IPS-18c (cell line): ENCODE data around the gene OSBPL10.
"Not testable (repeated sequence)": the region's sequence is repeated elsewhere in the genome, so short reads cannot be mapped to it uniquely, and the experiment has no call there.

Source experiments
- H3K4me3 ChIP-seq: 2 replicates; pipeline ENCODE4 v1.7.0; 2013; ENCODE audit warnings: low read depth, mild to moderate bottlenecking, low read length, moderate library complexity; ENCODE audit not compliant: insufficient read depth
- H3K9me3 ChIP-seq: one replicate; pipeline ENCODE4 v1.6.1; 2013; ENCODE audit warnings: mild to moderate bottlenecking, low read length, moderate library complexity; ENCODE audit not compliant: control insufficient read depth, insufficient read depth

OSBPL10 gene

DNA sequence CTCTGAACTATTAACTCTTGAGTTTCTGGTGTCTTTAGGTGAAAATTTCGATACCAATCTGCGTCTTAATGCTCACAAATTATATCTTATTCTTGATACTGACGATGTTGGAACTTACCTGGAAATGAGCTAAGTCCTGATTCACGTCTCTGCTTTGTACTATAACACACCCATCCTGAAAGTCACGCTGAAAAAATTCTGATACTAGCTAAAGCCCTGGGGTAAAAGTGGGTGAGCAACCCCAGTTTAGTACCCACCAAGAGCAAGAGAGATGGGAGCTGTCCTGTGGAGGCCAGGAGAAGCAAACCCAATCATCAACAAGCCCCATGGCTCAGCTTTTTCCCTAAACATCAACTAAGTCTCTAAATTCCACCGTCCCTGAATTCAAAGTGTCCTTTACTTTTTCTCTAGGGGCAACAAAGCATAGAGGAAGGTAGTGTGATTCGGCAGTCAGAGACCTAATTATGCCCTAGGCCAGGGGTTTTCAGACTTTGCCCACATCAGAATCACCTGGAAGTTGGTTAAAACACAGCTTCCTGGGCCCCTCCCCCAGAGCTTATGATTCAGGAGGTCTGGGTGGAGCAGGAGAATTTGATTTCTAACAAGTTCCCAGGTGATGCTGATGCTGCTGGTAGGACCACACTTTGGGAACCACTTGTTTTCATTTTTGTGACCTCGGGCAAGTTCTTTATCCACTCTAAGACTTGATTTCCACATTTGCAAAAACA lies 90.2 kb downstream of the OSBPL10 start:
- Histone ChIP-seq H3K4me3 (no peak overlapping the region), H3K9me3 (no peaks in the 10 kb centered on the region)

DNA sequence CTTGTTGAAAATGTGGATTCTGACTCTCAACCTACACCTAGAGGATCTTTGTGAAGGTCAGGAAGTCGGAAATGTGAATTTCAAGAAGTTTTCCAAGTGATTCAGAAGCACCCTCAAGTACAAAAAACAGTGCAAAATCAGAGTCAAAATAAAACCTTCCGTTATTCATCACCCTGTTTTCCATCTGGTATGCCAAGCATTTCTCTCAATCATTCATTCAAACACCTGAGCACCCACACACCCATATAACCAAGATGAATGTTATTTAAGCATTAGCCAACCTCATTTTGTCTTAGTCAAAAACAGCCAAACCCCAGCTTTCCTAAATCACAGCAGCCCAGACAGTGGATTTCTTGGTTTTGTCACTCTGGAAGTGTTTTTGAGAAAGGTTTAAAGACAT lies 91.1 kb downstream of the OSBPL10 start:
- no peak overlapping the region for H3K4me3 ChIP-seq
- no peaks in the 10 kb centered on the region for H3K9me3 ChIP-seq

- H3K4me3 ChIP-seq = no peak overlapping the region
- H3K9me3 ChIP-seq = no peaks in the 10 kb centered on the region
These were observed 95.8 kb downstream of the OSBPL10 start for GRCh38 chr3:31885235-31885634.

GRCh38 chr3:31884251-31884650 lies 96.8 kb downstream of the OSBPL10 start:
- H3K9me3 ChIP-seq = peaks cover 2% of the 10 kb centered on the region
- H3K4me3 ChIP-seq = no peak overlapping the region

GRCh38 chr3:31882895-31883294 lies 98.2 kb downstream of the OSBPL10 start:
- no peak overlapping the region for H3K4me3 ChIP-seq
- H3K9me3 ChIP-seq = peaks cover 2% of the 10 kb centered on the region

GRCh38 chr3:31882431-31882830 lies 98.6 kb downstream of the OSBPL10 start:
- Histone ChIP-seq H3K9me3 (peaks cover 2% of the 10 kb centered on the region), H3K4me3 (no peak overlapping the region)

DNA sequence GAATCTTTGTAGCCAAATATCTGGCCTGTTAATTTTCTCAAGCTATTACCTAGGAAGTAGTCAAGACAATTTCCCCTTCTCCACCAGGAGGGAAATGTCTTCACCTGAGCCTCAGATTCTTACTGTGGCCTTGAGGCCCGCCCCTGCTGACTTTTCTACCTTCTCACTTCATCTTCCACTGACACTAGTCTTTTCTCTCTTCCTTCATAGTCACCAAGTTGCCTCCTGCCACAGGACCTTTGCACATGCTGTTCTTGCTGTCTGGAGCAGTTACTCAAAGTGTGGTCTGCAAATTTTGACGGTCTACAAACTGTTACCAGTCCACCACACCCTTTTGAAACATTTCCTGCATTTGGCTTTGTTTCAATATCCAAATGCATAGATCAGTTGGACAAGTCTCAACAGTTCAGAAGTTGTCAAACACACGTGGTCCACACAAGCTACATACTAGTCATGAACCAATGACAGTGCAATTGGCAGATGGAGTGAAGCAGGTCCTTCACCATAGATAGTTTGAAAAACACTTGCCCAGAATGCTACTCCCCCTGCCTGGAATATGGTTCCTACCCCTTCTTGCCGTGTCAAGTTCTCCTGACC lies 100.5 kb downstream of the OSBPL10 start:
- Histone ChIP-seq H3K9me3 (peaks cover 2% of the 10 kb centered on the region), H3K4me3 (no peak overlapping the region)

DNA sequence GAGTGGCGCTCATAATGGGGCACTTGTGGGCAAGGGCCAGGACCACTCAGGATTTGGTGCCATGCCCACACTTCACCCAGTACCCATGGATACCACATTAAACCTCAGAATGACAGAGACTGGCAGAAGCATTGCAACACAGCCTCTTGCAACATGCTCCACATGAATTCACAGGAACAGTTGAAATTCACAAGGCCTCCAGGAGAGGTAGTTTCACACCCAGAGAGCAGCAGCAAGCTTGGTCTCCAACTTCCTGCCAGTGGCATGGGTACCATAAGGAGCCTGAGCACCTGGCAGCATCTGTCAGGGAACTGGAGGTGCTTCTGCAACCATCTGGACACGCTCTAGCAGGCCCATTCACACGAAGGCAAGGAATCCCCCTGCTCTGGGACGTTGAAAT lies 101.0 kb downstream of the OSBPL10 start:
- H3K4me3 ChIP-seq = no peak overlapping the region
- peaks cover 2% of the 10 kb centered on the region for H3K9me3 ChIP-seq

DNA sequence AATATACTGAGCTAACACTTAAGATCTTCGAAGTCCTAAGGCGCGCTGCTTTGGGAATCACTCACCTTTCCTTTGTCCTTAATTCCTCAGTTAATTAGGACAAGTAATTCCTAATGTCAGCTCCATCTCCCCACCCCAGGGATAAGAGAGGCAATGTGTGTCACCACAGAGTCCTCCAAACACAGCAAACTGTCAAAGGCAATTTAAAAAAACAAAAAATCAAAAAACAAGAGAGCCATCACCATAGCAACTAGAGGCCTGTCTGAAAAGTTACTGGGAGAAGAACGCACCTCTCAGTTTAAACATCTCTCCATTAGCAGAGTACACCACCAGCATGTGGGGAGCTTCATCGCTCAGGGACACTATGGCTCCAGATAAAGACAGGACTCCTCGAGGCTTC lies 101.7 kb downstream of the OSBPL10 start:
- Histone ChIP-seq H3K9me3 (peaks cover 2% of the 10 kb centered on the region), H3K4me3 (no peak overlapping the region)

DNA sequence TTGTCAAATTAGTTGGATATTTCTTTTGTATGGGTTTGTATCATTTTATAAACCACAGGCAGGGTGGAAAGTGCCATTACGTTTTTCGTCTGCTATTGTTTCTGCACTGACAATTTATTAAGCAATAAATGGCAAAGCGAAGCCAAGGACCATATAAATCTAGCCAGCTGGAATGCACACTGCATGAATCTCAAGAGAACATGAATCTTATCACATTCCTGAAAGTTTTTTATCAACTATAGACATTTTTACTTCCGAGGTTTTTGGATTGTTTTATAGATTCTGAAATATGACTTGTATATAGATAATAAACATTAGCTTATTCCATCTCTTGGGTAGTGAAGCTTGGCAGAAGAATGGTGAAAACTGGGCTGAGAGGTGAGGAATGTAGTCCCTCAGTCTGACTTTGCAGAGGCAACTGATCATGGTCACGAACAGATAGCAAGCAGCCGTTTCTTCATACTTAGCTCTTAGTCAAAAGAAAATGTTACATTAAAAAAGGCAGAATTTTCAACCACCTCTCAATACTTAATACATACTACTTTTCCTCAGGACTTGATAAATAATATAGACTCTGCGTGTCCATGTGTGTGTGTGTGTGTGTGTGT lies 102.7 kb downstream of the OSBPL10 start:
- H3K9me3 ChIP-seq = peaks cover 2% of the 10 kb centered on the region
- H3K4me3 ChIP-seq = no peak overlapping the region

DNA sequence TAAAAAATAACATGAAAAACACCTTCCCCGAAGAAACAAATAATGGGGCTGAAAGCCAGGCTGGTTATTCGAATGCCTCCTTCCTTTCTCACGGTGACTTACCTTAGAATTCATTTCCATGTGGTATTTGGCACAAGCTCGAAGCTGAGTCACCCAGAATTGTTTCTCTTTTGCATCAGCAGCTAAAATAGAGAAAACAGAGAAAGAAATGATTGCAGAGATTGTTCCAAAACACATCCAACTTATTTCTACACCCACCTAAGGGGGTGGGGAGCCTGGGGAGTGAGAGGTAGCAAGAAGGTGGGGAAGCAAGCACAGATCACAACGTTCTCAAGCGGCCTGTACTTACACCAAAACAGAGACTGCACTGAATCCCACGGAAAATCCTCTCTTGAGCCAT lies 104.7 kb downstream of the OSBPL10 start:
- Histone ChIP-seq H3K4me3 (no peak overlapping the region), H3K9me3 (peaks cover 2% of the 10 kb centered on the region)

DNA sequence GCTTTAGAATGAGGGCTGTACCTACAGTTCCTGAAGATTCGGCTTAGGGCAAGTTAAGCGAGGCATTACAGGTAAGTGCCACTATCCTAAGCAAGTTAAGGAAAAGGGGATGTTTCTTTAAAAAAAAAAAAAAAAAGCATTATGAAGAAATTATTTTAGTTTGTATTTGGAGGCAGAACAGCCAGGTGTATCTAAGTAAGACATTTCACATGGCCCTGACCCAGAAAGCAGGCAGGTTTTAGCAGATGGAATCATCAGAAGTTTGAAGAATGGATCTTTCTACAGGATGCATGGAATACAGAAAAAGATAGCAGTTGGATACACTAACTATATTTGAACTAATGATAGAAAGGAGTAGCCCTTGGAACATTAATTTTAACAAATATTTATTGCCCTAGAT lies 105.6 kb downstream of the OSBPL10 start:
- Histone ChIP-seq H3K4me3 (no peak overlapping the region), H3K9me3 (peaks cover 2% of the 10 kb centered on the region)

DNA sequence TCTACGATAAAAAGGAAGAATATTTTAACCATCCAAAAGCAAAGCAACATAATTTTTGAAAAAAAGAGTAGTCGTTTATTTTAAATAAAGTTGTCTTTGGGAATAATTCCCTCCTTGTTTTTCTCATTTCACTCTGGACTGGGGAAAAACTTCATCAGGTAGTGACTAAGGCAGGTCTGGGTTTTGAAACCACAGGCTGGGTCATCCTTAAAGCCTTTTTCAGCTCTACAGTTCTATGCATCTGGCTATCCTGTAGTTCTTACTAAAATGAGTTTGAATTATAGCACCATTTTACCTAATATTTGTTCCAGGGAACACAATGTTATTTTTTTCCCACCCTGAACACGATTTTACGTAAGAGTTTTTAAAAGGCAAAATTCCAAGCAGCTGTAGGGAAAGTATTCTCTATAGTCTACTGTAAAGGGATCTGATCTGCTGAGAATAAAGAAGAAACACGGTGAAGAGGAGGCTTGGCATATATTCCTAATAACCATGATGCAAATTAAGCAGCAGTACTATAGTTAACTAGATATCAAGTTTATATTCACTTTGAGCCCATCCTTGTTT lies 107.7 kb downstream of the OSBPL10 start:
- Histone ChIP-seq H3K4me3 (no peak overlapping the region), H3K9me3 (no peaks in the 10 kb centered on the region)

DNA sequence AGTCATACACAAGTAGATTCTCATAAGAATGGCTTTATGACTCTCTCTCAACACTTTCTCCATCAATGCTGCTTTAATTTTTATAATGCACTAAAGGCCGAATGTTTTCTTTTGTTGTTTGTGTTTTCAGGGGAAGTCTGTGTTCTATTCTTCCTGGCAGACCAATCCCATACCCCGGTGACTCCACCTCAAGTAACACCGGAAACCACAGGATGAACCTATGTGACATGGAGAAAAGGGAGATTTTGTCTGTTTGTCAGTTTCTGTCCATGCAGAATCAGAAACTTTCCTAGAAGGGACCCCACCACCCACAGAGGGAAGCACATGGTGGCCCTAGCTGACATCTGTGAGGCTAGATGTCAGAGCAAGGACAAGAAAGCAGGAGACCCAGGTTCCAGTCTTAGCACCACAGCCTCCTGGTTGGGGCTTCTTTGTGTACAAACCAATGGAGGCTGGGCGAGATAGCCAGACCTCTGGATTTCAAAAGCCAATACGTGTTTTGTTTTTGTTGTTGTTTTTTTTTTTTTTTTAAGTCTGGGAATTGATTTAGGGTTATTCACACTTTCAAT lies 109.0 kb downstream of the OSBPL10 start:
- Histone ChIP-seq H3K9me3 (no peaks in the 10 kb centered on the region), H3K4me3 (no peak overlapping the region)

DNA sequence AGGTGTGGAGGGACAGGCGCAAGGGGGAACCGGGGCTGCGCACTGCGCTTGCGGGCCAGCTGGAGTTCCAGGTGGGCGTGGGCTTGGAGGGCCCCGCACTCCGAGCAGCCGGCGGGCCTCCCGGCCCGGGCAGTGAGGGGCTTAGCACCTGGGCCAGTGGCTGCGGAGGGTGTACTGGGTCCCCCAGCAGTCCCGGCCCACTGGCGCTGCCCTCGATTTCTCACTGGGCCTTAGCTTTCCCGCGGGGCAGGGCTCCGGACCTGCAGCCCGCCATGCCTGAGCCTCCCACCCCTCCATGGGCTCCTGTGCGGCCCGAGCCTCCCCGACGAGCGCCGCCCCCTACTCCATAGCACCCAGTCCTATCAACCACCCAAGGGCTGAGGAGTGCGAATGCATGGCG lies 111.0 kb downstream of the OSBPL10 start:
- not testable (repeated sequence) for H3K9me3 ChIP-seq, H3K4me3 ChIP-seq

DNA sequence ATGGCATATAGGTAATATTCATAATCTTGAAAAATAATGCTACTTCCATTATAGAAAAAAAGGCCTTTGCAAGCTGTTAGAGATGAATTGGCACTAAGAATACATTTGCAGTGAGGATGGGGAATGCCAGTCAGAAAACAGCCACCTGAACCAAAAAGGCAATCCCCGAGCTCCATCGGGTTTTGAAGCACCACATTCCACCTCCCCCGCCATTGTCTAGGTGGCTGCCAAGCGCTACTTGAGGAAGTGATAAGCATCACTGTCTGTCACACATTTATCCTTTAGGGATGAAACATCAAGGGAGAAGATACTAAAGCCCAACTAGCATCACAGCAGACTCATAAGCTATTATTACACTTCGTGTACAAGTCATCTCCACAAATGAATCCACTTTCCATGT lies 112.8 kb downstream of the OSBPL10 start:
- Histone ChIP-seq H3K4me3 (no peak overlapping the region), H3K9me3 (no peaks in the 10 kb centered on the region)

DNA sequence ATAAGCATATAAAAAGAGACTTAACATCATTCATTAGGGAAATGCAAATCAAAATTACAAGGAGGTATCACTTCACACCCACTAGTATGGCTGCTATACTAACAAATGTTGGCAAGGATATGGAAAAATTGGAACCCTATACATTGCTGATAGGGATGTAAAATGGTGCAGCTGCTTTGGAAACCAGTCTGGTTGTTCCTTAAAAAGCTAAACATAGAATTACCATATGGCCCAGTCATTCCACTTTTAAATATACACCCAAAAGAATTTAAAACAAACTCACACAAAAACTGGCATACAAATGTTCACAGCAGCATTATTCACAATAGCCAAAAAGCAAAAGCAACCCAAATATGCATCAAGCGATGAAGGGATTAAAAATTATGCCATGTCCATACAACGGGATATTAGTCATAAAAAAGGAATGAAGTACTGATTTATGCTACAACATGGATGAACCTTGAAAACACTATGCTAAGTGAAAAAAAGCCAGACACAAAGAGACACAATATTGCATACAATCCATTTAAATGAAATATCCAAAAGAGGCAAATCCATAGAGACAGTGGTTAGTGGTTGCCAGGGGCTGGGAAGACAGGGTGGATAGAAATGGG lies 118.3 kb downstream of the OSBPL10 start:
- no peak overlapping the region for H3K4me3 ChIP-seq
- no peaks in the 10 kb centered on the region for H3K9me3 ChIP-seq

- Histone ChIP-seq H3K4me3 (no peak overlapping the region), H3K9me3 (no peaks in the 10 kb centered on the region)
These were observed 119.2 kb downstream of the OSBPL10 start for GRCh38 chr3:31861826-31862225.
